K562 (cell line): ENCODE measurements around the gene SRF. TPM values are rescaled to one million over a fixed set of nuclear protein-coding genes. Genes with fewer than 3 reads are reported as not detected.

Experiments used
- ATAC-seq: fragments of 200-7000 bp; cut with Tn5 transposase; 3 replicates; pipeline ENCODE4 v1.9.1; 2020; ENCODE audit warnings: moderate library complexity
- BruUV-seq: library from RNA; stranded (reverse); fragments of 400-500 nt; replicated peaks from 2 replicates; lab custom pipeline; 2021; lab: Mats Ljungman, UMichigan
- CTCF ChIA-PET: fragments of 300-600 bp; formaldehyde crosslinking; extraction: SDS; loops from one replicate; lab custom pipeline; 2021; ENCODE audit warnings: low intra/inter-chr PET ratio; lab: Yijun Ruan, JAX
- POLR2A ChIA-PET: fragments of 300-600, 350-650 bp; sonication (Branson Sonifier 250); formaldehyde crosslinking; extraction: SDS; loops from one replicate; lab custom pipeline; 2021; ENCODE audit warnings: antibody characterized with exemption, inconsistent platforms; lab: Yijun Ruan, JAX
- DNase-seq, 4 experiments: peaks; one replicate each; pipeline versions ENCODE4 v3.0.0 to v3.0.0-alpha.2; 2011 to 2018; ENCODE audit warnings: low spot score in 3 of 4, mixed read lengths in 3 of 4; ENCODE audit errors: extremely low read depth in 1 of 4
- FAIRE-seq: peaks from 2 replicates; lab custom pipeline; 2011; peaks lifted over from hg19 to GRCh38; lab: Jason Lieb, UNC
- H2AFZ ChIP-seq: 2 replicates; pipeline ENCODE4 v1.6.0; 2011; ENCODE audit warnings: low read depth, low read length, control low read depth, inconsistent platforms
- H3K27ac ChIP-seq: fragments of 200-600 bp; 3 replicates; pipeline ENCODE4 v1.8.0; 2011; ENCODE audit warnings: low read depth, mild to moderate bottlenecking, control low read depth, inconsistent platforms, low read length, moderate library complexity, mixed read lengths; ENCODE audit errors: extremely low read depth
- H3K27me3 ChIP-seq, 2 experiments: fragments of 300-600 bp in 1 of 2; 2 replicates in 1 of 2; 3 replicates in 1 of 2; pipeline versions ENCODE4 v1.6.0 to v1.8.0; 2011; ENCODE audit warnings: inconsistent platforms in 2 of 2, low read length in 2 of 2, mild to moderate bottlenecking in 1 of 2, mixed read lengths in 1 of 2, moderate library complexity in 1 of 2; ENCODE audit not compliant: control insufficient read depth in 2 of 2, insufficient read depth in 2 of 2
- H3K36me3 ChIP-seq: fragments of 300-600 bp; 3 replicates; pipeline ENCODE4 v1.8.0; 2011; ENCODE audit warnings: mild to moderate bottlenecking, low read length, inconsistent platforms; ENCODE audit not compliant: control insufficient read depth, insufficient read depth
- H3K4me1 ChIP-seq, 2 experiments: fragments of 200-600 bp in 1 of 2; replicated peaks in 1 of 2; 2 replicates in 1 of 2; 3 replicates in 1 of 2; pipeline versions ENCODE4 v1.5.1 to v1.8.0; 2011; ENCODE audit warnings: inconsistent platforms in 2 of 2, low read length in 2 of 2, mild to moderate bottlenecking in 1 of 2, mixed read lengths in 1 of 2, moderate library complexity in 1 of 2; ENCODE audit not compliant: control insufficient read depth in 2 of 2, insufficient read depth in 2 of 2
- H3K4me2 ChIP-seq: 2 replicates; pipeline ENCODE4 v1.6.1; 2011; ENCODE audit warnings: low read length, control low read depth, inconsistent platforms, mixed read lengths; ENCODE audit not compliant: insufficient read depth
- H3K4me3 ChIP-seq: fragments of 200-600 bp; sonication (generic), shearing (Covaris generic); 2 replicates; pipeline ENCODE4 v1.5.1; 2016; ENCODE audit warnings: control low read depth, inconsistent platforms
- H3K79me2 ChIP-seq: fragments of 200-600 bp; 3 replicates; pipeline ENCODE4 v1.8.0; 2011; ENCODE audit warnings: low read length, inconsistent platforms; ENCODE audit not compliant: control insufficient read depth, insufficient read depth
- H3K9ac ChIP-seq, 2 experiments: 2 replicates each; pipeline versions ENCODE4 v1.6.0 to v1.6.1; 2011; ENCODE audit warnings: low read depth in 2 of 2, low read length in 2 of 2, control low read depth in 1 of 2, inconsistent platforms in 1 of 2, mild to moderate bottlenecking in 1 of 2, mixed read lengths in 1 of 2; ENCODE audit not compliant: insufficient read depth in 1 of 2
- H3K9me1 ChIP-seq: one replicate; pipeline ENCODE4 v1.6.0; 2011; ENCODE audit warnings: inconsistent platforms, mild to moderate bottlenecking, low read length, moderate library complexity; ENCODE audit not compliant: control insufficient read depth, insufficient read depth
- H3K9me3 ChIP-seq: replicated peaks from 2 replicates; pipeline ENCODE4 v1.5.1; 2011; ENCODE audit warnings: low read depth, low read length, inconsistent platforms; ENCODE audit not compliant: control insufficient read depth, insufficient read depth
- H4K20me1 ChIP-seq: replicated peaks from 2 replicates; pipeline ENCODE4 v1.6.1; 2011; ENCODE audit warnings: low read length, inconsistent platforms, mixed read lengths; ENCODE audit not compliant: control insufficient read depth, insufficient read depth
- ELF4 ChIP-seq: fragments of 450-650 bp; formaldehyde crosslinking; IDR thresholded peaks from 2 replicates; pipeline ENCODE4 v1.4.0; 2022; ENCODE audit warnings: missing genetic modification characterization
- MTA1 ChIP-seq: fragments of 450-650 bp; IDR thresholded peaks from 2 replicates; pipeline ENCODE4 v1.6.1; 2017; ENCODE audit warnings: borderline replicate concordance
- MYBL2 ChIP-seq, 2 experiments: fragments of 450-650 bp in 1 of 2; sonication (generic) in 1 of 2; formaldehyde crosslinking in 1 of 2; IDR thresholded peaks; 2 replicates each; pipeline versions ENCODE4 v1.6.1 to v1.8.1; 2017 to 2022; ENCODE audit warnings: borderline replicate concordance in 1 of 2, inconsistent platforms in 1 of 2, low read depth in 1 of 2, mild to moderate bottlenecking in 1 of 2, missing genetic modification reagents in 1 of 2, moderate library complexity in 1 of 2
- SMARCE1 ChIP-seq: fragments of 450-650 bp; IDR thresholded peaks from 2 replicates; pipeline ENCODE4 v1.7.1; 2016; ENCODE audit warnings: mild to moderate bottlenecking
- SRSF9 ChIP-seq: fragments of 200-400 bp; formaldehyde crosslinking; IDR thresholded peaks from 2 replicates; pipeline ENCODE4 v1.6.1; 2017; ENCODE audit warnings: low read depth, low read length, borderline replicate concordance
- STAG1 ChIP-seq: sonication (generic); formaldehyde crosslinking; IDR thresholded peaks from 2 replicates; pipeline ENCODE4 v1.5.0; 2020; ENCODE audit warnings: missing genetic modification reagents, borderline replicate concordance
- ZNF124 ChIP-seq: sonication (generic); formaldehyde crosslinking; IDR thresholded peaks from 2 replicates; pipeline ENCODE4 v1.8.1; 2022; ENCODE audit warnings: missing genetic modification reagents
- ZNF274 ChIP-seq: IDR thresholded peaks from 2 replicates; pipeline ENCODE4 v1.6.1; 2011; ENCODE audit warnings: low read depth, mild to moderate bottlenecking, low read length, moderate library complexity, borderline replicate concordance
- WGBS: fragments of 100-300 bp; shearing (Covaris generic); methylation state at CpG from one replicate; pipeline ENCODE4 v1.1.6; 2016; ENCODE audit warnings: low coverage, mixed read lengths; ENCODE audit not compliant: insufficient coverage; ENCODE audit errors: missing lambda C conversion rate; 5-methylcytosine and 5-hydroxymethylcytosine counted together
- in situ Hi-C: fragments of 300-500 bp; cut with MboI; formaldehyde crosslinking; loops from 4 replicates; pipeline ENCODE4 v1.15.0; 2018; ENCODE audit warnings: inconsistent platforms, mixed read lengths
- intact Hi-C: fragments of 100-400 bp; cut with micrococcal nuclease; formaldehyde crosslinking; loops from 2 replicates; pipeline ENCODE4 v1.14.2; 2022
- polyA plus RNA-seq, 8 experiments: library from polyadenylated mRNA; depleted of rRNA in 4 of 8; stranded (reverse) in 5 of 8; unstranded in 3 of 8; fragments of >200 nt; fragmentation: Nextera tagmentation in 2 of 8; fragmentation: Illumina TruSeq in 1 of 8; extraction: Ambion mirVana in 2 of 8; extraction: Trizol in 1 of 8; gene quantifications; 2 replicates each; pipeline versions ENCODE4 v1.2.1 to v1.2.3, GENCODE V29; 2011 to 2014; ENCODE audit warnings: inconsistent platforms in 1 of 8, missing spikeins in 1 of 8
- total RNA-seq, 7 experiments: library from RNA; depleted of rRNA in 6 of 7; stranded (reverse); fragments of >200 nt in 6 of 7; fragmentation: Illumina TruSeq in 2 of 7; extraction: Trizol in 2 of 7; gene quantifications; 2 replicates each; pipeline versions ENCODE4 v1.2.1 to v1.2.3, GENCODE V29; 2011 to 2021; ENCODE audit warnings: low replicate concordance in 1 of 7
- TF ChIP-seq, protein P1 (sequence below): fragments of 250-450 bp; sonication (Bioruptor Pico); IDR thresholded peaks from 2 replicates; pipeline ENCODE4 v1.8.0; 2021; ENCODE audit warnings: moderate library complexity, mild to moderate bottlenecking, inconsistent platforms
- TF ChIP-seq, protein P2 (sequence below), 2 experiments: IDR thresholded peaks; 2 replicates each; pipeline ENCODE4 v1.6.1; 2012; ENCODE audit warnings: improper control_type of control experiment in 2 of 2, low read depth in 2 of 2, low read length in 2 of 2, borderline replicate concordance in 1 of 2
- TF ChIP-seq, protein P3 (sequence below): IDR thresholded peaks from 3 replicates; pipeline ENCODE4 v1.6.1; 2011; ENCODE audit warnings: borderline replicate concordance, mild to moderate bottlenecking, moderate library complexity; ENCODE audit not compliant: insufficient read length; ENCODE audit errors: extremely low read depth
- TF ChIP-seq, protein P4 (sequence below): fragments of 250-450 bp; sonication (Bioruptor Pico); IDR thresholded peaks from 2 replicates; pipeline ENCODE4 v1.9.0; 2021; ENCODE audit warnings: mild to moderate bottlenecking, inconsistent platforms

The SRF gene
- total and polyA plus RNA-seq, 9 of the 15 experiments (the other 6 are each of a cell fraction or from before 2014, with no cell fraction given), result 2.5 to 37.0 (median 24.6) TPM

DNA sequence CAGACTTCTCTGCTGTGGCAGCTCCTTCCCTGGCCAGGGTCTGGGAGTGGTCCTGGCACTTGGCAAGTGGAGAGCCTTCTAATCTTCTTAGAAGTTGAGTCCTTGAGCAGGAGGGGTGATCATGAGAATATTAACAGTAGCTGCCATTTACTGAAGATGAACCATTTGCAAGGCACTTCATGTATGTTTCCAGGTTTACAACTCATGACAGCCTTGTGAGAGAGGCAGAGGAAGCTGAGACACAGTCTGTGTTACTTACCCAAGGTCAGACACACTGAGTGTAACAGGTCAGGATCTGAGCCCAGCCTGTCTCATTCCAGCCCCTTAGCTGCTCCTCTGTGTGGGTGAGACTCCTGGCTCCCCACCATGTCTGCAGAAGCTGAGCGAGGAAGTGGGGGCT lies 45.5 kb upstream of the SRF start:
- in situ Hi-C loops (no loop called here), intact Hi-C loops (no loop called here)
- peak overlapping the region in 1 of 2 experiments; percentile 59; a peak in 1 of 4 replicates for H3K9ac ChIP-seq
- POLR2A ChIA-PET, result interaction anchor here (0.7 to 3.1 kb wide), 9 partner anchors 9 to 146 kb away, joined by 3 to 27 read pairs (median 5); partner anchors contain the start of genes KLC4, KLHDC3, MEA1 and MRPL2
- H3K4me2 ChIP-seq, result no peak overlapping the region
- peaks cover 0 to 22% of the 10 kb centered on the region in 2 experiments; a peak in 3 of 5 replicates for H3K4me1 ChIP-seq
- H4K20me1 ChIP-seq, result no peaks in the 10 kb centered on the region; the same call in 1 of the 2 replicates
- CTCF ChIA-PET, result no interaction called here
- H3K79me2 ChIP-seq, result no peaks in the 10 kb centered on the region
- H2AFZ ChIP-seq, result no peak overlapping the region
- no TSS peak for BruUV-seq
- DNase-seq (no peak), ATAC-seq (no peak), FAIRE-seq (no peak)
- peaks cover 0 to 26% of the 10 kb centered on the region in 2 experiments; a peak in 2 of 5 replicates for H3K27me3 ChIP-seq
- 57% methylated on average over 1 of the region's 1 CpG for WGBS
- no peak overlapping the region for H3K27ac ChIP-seq
- H3K4me3 ChIP-seq, result no peak overlapping the region
- no peaks in the 10 kb centered on the region for H3K9me1 ChIP-seq
- H3K36me3 ChIP-seq, result no peaks in the 10 kb centered on the region
- no peaks in the 10 kb centered on the region for H3K9me3 ChIP-seq
- TF ChIP-seq SRSF9 (no peak), STAG1 (CRISPR knock-in tag) (no peak), MTA1 (no peak), ELF4 (no peak), SMARCE1 (no peak), ZNF124 (CRISPR knock-in tag) (no peak), MYBL2 (IDR thresholded peaks at IDR 0.05; ENCODE audit: low read depth) (no peak), MYBL2 (CRISPR knock-in tag; IDR thresholded peaks at IDR 0.05; ENCODE audit: borderline replicate concordance) (no peak), ZNF274 (no peak)
- TF ChIP-seq, protein P1, sequence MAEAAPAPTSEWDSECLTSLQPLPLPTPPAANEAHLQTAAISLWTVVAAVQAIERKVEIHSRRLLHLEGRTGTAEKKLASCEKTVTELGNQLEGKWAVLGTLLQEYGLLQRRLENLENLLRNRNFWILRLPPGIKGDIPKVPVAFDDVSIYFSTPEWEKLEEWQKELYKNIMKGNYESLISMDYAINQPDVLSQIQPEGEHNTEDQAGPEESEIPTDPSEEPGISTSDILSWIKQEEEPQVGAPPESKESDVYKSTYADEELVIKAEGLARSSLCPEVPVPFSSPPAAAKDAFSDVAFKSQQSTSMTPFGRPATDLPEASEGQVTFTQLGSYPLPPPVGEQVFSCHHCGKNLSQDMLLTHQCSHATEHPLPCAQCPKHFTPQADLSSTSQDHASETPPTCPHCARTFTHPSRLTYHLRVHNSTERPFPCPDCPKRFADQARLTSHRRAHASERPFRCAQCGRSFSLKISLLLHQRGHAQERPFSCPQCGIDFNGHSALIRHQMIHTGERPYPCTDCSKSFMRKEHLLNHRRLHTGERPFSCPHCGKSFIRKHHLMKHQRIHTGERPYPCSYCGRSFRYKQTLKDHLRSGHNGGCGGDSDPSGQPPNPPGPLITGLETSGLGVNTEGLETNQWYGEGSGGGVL, result no peak
- TF ChIP-seq, protein P2, sequence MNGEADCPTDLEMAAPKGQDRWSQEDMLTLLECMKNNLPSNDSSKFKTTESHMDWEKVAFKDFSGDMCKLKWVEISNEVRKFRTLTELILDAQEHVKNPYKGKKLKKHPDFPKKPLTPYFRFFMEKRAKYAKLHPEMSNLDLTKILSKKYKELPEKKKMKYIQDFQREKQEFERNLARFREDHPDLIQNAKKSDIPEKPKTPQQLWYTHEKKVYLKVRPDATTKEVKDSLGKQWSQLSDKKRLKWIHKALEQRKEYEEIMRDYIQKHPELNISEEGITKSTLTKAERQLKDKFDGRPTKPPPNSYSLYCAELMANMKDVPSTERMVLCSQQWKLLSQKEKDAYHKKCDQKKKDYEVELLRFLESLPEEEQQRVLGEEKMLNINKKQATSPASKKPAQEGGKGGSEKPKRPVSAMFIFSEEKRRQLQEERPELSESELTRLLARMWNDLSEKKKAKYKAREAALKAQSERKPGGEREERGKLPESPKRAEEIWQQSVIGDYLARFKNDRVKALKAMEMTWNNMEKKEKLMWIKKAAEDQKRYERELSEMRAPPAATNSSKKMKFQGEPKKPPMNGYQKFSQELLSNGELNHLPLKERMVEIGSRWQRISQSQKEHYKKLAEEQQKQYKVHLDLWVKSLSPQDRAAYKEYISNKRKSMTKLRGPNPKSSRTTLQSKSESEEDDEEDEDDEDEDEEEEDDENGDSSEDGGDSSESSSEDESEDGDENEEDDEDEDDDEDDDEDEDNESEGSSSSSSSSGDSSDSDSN (IDR thresholded peaks at IDR 0.05; ENCODE audit: borderline replicate concordance in 1 of 2, low read depth in 2 of 2, low read length in 2 of 2), result no peak
- TF ChIP-seq, protein P3, sequence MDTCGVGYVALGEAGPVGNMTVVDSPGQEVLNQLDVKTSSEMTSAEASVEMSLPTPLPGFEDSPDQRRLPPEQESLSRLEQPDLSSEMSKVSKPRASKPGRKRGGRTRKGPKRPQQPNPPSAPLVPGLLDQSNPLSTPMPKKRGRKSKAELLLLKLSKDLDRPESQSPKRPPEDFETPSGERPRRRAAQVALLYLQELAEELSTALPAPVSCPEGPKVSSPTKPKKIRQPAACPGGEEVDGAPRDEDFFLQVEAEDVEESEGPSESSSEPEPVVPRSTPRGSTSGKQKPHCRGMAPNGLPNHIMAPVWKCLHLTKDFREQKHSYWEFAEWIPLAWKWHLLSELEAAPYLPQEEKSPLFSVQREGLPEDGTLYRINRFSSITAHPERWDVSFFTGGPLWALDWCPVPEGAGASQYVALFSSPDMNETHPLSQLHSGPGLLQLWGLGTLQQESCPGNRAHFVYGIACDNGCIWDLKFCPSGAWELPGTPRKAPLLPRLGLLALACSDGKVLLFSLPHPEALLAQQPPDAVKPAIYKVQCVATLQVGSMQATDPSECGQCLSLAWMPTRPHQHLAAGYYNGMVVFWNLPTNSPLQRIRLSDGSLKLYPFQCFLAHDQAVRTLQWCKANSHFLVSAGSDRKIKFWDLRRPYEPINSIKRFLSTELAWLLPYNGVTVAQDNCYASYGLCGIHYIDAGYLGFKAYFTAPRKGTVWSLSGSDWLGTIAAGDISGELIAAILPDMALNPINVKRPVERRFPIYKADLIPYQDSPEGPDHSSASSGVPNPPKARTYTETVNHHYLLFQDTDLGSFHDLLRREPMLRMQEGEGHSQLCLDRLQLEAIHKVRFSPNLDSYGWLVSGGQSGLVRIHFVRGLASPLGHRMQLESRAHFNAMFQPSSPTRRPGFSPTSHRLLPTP, result no peak
- TF ChIP-seq, protein P4, sequence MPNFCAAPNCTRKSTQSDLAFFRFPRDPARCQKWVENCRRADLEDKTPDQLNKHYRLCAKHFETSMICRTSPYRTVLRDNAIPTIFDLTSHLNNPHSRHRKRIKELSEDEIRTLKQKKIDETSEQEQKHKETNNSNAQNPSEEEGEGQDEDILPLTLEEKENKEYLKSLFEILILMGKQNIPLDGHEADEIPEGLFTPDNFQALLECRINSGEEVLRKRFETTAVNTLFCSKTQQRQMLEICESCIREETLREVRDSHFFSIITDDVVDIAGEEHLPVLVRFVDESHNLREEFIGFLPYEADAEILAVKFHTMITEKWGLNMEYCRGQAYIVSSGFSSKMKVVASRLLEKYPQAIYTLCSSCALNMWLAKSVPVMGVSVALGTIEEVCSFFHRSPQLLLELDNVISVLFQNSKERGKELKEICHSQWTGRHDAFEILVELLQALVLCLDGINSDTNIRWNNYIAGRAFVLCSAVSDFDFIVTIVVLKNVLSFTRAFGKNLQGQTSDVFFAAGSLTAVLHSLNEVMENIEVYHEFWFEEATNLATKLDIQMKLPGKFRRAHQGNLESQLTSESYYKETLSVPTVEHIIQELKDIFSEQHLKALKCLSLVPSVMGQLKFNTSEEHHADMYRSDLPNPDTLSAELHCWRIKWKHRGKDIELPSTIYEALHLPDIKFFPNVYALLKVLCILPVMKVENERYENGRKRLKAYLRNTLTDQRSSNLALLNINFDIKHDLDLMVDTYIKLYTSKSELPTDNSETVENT, result no peak
